WTC11 (cell line): ENCODE measurements around the gene PLXNA3. TPM values are rescaled to one million over a fixed set of nuclear protein-coding genes. Genes with fewer than 3 reads are reported as not detected.

Experiments
- ATAC-seq: fragments of 200-7000 bp; cut with Tn5 transposase; 2 replicates; pipeline ENCODE4 v1.10.0; 2021; ENCODE audit warnings: mild to moderate bottlenecking, moderate library complexity
- CTCF ChIA-PET: fragments of 300-600 bp; sonication (Branson Sonifier 250); formaldehyde crosslinking; loops from one replicate; lab custom pipeline; 2021; ENCODE audit warnings: antibody characterized with exemption; lab: Charles Lee
- POLR2A ChIA-PET: fragments of 350-600 bp; sonication (Branson Sonifier 250); formaldehyde crosslinking; loops from one replicate; lab custom pipeline; 2021; ENCODE audit warnings: antibody characterized with exemption; lab: Charles Lee
- DNase-seq: peaks from one replicate; pipeline ENCODE4 v3.0.0; 2021; ENCODE audit warnings: low spot score
- H3K27ac Mint-ChIP-seq: 2 replicates; pipeline ENCODE4 v1.8.0; 2021; ENCODE audit warnings: mixed read lengths
- H3K27me3 Mint-ChIP-seq: 2 replicates; pipeline ENCODE4 v1.8.0; 2021; ENCODE audit warnings: low read depth, mild to moderate bottlenecking, moderate library complexity, mixed read lengths
- H3K36me3 Mint-ChIP-seq: 2 replicates; pipeline ENCODE4 v1.8.0; 2021; ENCODE audit warnings: mixed read lengths
- H3K4me1 Mint-ChIP-seq: 2 replicates; pipeline ENCODE4 v1.8.0; 2022; ENCODE audit warnings: mixed read lengths
- H3K4me3 Mint-ChIP-seq: 2 replicates; pipeline ENCODE4 v1.8.0; 2021; ENCODE audit warnings: mild to moderate bottlenecking, moderate library complexity, mixed read lengths
- H3K9me3 Mint-ChIP-seq: 2 replicates; pipeline ENCODE4 v1.8.0; 2021; ENCODE audit warnings: mixed read lengths
- ATF2 ChIP-seq: sonication (generic); formaldehyde crosslinking; IDR thresholded peaks from 2 replicates; pipeline ENCODE4 v1.8.1; 2022; ENCODE audit warnings: low read depth, missing genetic modification reagents, borderline replicate concordance
- CREB1 ChIP-seq: sonication (generic); formaldehyde crosslinking; IDR thresholded peaks from 2 replicates; pipeline ENCODE4 v1.8.0; 2023; ENCODE audit warnings: mild to moderate bottlenecking, missing genetic modification reagents
- CREM ChIP-seq: sonication (generic); formaldehyde crosslinking; IDR thresholded peaks from 2 replicates; pipeline ENCODE4 v1.8.1; 2022; ENCODE audit warnings: mild to moderate bottlenecking, missing genetic modification reagents, moderate library complexity
- E2F5 ChIP-seq: sonication (generic); formaldehyde crosslinking; IDR thresholded peaks from 2 replicates; pipeline ENCODE4 v1.8.1; 2022; ENCODE audit warnings: mild to moderate bottlenecking, moderate library complexity, missing genetic modification reagents
- ELF4 ChIP-seq: sonication (generic); formaldehyde crosslinking; IDR thresholded peaks from 2 replicates; pipeline ENCODE4 v1.8.1; 2022; ENCODE audit warnings: low read depth, mild to moderate bottlenecking, moderate library complexity, missing genetic modification reagents
- EMX1 ChIP-seq: fragments of 250-450 bp; sonication (Bioruptor Pico); IDR thresholded peaks from 2 replicates; pipeline ENCODE4 v1.8.0; 2021; ENCODE audit warnings: mild to moderate bottlenecking
- GABPB1 ChIP-seq: sonication (generic); formaldehyde crosslinking; IDR thresholded peaks from 2 replicates; pipeline ENCODE4 v1.8.1; 2023; ENCODE audit warnings: mild to moderate bottlenecking, missing genetic modification reagents
- HMGXB4 ChIP-seq: sonication (generic); formaldehyde crosslinking; IDR thresholded peaks from 2 replicates; pipeline ENCODE4 v1.8.1; 2023; ENCODE audit warnings: mild to moderate bottlenecking, moderate library complexity, missing genetic modification reagents
- IRF2 ChIP-seq: sonication (generic); formaldehyde crosslinking; IDR thresholded peaks from 2 replicates; pipeline ENCODE4 v1.8.0; 2022; ENCODE audit warnings: low read depth, missing genetic modification reagents, borderline replicate concordance
- OVOL2 ChIP-seq: fragments of 250-450 bp; sonication (Bioruptor Pico); IDR thresholded peaks from 2 replicates; pipeline ENCODE4 v1.9.0; 2021; ENCODE audit warnings: mild to moderate bottlenecking, borderline replicate concordance
- USF1 ChIP-seq: sonication (generic); formaldehyde crosslinking; IDR thresholded peaks from 2 replicates; pipeline ENCODE4 v1.8.0; 2022; ENCODE audit warnings: mild to moderate bottlenecking, missing genetic modification reagents
- ZNF232 ChIP-seq: sonication (generic); formaldehyde crosslinking; IDR thresholded peaks from 2 replicates; pipeline ENCODE4 v1.8.0; 2022; ENCODE audit warnings: mild to moderate bottlenecking, missing genetic modification reagents
- ZNF671 ChIP-seq: fragments of 250-450 bp; sonication (Bioruptor Pico); IDR thresholded peaks from 2 replicates; pipeline ENCODE4 v1.8.0; 2021; ENCODE audit warnings: mild to moderate bottlenecking
- total RNA-seq: library from RNA; stranded (reverse); gene quantifications from 3 replicates; pipeline ENCODE4 v1.2.3, GENCODE V29; 2021
- TF ChIP-seq, protein P1 (sequence below): sonication (generic); formaldehyde crosslinking; IDR thresholded peaks from 2 replicates; pipeline ENCODE4 v1.8.0; 2022; ENCODE audit warnings: missing genetic modification reagents
- TF ChIP-seq, protein P2 (sequence below): fragments of 200-600 bp; IDR thresholded peaks from 2 replicates; pipeline ENCODE4 v1.8.0; 2022; ENCODE audit warnings: antibody characterized with exemption
- TF ChIP-seq, protein P3 (sequence below): sonication (generic); formaldehyde crosslinking; IDR thresholded peaks from 2 replicates; pipeline ENCODE4 v1.8.0; 2022; ENCODE audit warnings: mild to moderate bottlenecking, missing genetic modification reagents
- TF ChIP-seq, protein P4 (sequence below): fragments of 250-450 bp; sonication (Bioruptor Pico); IDR thresholded peaks from 2 replicates; pipeline ENCODE4 v1.9.0; 2021; ENCODE audit warnings: mild to moderate bottlenecking, borderline replicate concordance

PLXNA3 gene
- total RNA-seq, 1 experiment from 2014 or later, result 26.6 TPM

GRCh38 chrX:154468217-154468616 lies 10.1 kb downstream of the PLXNA3 start (continued):
- TF ChIP-seq OVOL2 (CRISPR knock-in tag), result no peak
- no peak for TF ChIP-seq HMGXB4 (CRISPR knock-in tag)
- TF ChIP-seq ELF4 (CRISPR knock-in tag), result no peak
- TF ChIP-seq, protein P1, sequence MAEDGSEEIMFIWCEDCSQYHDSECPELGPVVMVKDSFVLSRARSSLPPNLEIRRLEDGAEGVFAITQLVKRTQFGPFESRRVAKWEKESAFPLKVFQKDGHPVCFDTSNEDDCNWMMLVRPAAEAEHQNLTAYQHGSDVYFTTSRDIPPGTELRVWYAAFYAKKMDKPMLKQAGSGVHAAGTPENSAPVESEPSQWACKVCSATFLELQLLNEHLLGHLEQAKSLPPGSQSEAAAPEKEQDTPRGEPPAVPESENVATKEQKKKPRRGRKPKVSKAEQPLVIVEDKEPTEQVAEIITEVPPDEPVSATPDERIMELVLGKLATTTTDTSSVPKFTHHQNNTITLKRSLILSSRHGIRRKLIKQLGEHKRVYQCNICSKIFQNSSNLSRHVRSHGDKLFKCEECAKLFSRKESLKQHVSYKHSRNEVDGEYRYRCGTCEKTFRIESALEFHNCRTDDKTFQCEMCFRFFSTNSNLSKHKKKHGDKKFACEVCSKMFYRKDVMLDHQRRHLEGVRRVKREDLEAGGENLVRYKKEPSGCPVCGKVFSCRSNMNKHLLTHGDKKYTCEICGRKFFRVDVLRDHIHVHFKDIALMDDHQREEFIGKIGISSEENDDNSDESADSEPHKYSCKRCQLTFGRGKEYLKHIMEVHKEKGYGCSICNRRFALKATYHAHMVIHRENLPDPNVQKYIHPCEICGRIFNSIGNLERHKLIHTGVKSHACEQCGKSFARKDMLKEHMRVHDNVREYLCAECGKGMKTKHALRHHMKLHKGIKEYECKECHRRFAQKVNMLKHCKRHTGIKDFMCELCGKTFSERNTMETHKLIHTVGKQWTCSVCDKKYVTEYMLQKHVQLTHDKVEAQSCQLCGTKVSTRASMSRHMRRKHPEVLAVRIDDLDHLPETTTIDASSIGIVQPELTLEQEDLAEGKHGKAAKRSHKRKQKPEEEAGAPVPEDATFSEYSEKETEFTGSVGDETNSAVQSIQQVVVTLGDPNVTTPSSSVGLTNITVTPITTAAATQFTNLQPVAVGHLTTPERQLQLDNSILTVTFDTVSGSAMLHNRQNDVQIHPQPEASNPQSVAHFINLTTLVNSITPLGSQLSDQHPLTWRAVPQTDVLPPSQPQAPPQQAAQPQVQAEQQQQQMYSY (CRISPR knock-in tag), result no peak
- TF ChIP-seq, protein P2, sequence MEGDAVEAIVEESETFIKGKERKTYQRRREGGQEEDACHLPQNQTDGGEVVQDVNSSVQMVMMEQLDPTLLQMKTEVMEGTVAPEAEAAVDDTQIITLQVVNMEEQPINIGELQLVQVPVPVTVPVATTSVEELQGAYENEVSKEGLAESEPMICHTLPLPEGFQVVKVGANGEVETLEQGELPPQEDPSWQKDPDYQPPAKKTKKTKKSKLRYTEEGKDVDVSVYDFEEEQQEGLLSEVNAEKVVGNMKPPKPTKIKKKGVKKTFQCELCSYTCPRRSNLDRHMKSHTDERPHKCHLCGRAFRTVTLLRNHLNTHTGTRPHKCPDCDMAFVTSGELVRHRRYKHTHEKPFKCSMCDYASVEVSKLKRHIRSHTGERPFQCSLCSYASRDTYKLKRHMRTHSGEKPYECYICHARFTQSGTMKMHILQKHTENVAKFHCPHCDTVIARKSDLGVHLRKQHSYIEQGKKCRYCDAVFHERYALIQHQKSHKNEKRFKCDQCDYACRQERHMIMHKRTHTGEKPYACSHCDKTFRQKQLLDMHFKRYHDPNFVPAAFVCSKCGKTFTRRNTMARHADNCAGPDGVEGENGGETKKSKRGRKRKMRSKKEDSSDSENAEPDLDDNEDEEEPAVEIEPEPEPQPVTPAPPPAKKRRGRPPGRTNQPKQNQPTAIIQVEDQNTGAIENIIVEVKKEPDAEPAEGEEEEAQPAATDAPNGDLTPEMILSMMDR, result no peak
- TF ChIP-seq ZNF232 (CRISPR knock-in tag), result no peak
- no peak for TF ChIP-seq ZNF671 (CRISPR knock-in tag)
- no peak for TF ChIP-seq CREM

DNA sequence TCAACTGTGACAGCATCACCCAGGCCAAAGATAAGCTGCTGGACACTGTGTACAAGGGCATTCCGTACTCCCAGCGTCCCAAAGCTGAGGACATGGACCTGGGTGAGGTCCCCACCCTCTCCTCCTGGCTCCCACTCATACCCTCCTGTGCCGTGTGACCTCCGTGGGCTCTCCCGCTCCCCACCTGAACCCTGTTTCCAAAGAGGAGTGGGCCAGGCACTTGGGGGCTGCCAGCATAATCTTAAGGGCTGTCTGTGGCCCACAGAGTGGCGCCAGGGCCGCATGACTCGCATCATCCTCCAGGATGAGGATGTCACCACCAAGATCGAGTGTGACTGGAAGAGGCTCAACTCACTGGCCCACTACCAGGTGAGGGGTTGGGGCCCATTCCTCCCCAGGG lies 11.0 kb downstream of the PLXNA3 start:
- ChIA-PET POLR2A (no interaction called here), CTCF (interaction anchor here (0.6 to 1.2 kb wide), 2 partner anchors 58 to 376 kb away, joined by 3 to 6 read pairs; no protein-coding TSS in a partner anchor)
- H3K27me3 Mint-ChIP-seq, result no peaks in the 10 kb centered on the region
- 0 out of 2 replicates have a peak, but pooled peaks cover 2% of the 10 kb centered on the region for H3K36me3 Mint-ChIP-seq
- H3K9me3 Mint-ChIP-seq, result no peaks in the 10 kb centered on the region
- TF ChIP-seq USF1 (CRISPR knock-in tag), result no peak
- TF ChIP-seq CREB1, result no peak
- TF ChIP-seq GABPB1 (CRISPR knock-in tag), result no peak
- TF ChIP-seq E2F5 (CRISPR knock-in tag), result no peak
- no peak for TF ChIP-seq EMX1 (CRISPR knock-in tag)
- no peak for TF ChIP-seq ATF2 (CRISPR knock-in tag)
- ATAC-seq (no peak), DNase-seq (no peak)
- H3K4me1 Mint-ChIP-seq, result no peaks in the 10 kb centered on the region
- H3K27ac Mint-ChIP-seq, result no peak overlapping the region
- no peak overlapping the region for H3K4me3 Mint-ChIP-seq

DNA sequence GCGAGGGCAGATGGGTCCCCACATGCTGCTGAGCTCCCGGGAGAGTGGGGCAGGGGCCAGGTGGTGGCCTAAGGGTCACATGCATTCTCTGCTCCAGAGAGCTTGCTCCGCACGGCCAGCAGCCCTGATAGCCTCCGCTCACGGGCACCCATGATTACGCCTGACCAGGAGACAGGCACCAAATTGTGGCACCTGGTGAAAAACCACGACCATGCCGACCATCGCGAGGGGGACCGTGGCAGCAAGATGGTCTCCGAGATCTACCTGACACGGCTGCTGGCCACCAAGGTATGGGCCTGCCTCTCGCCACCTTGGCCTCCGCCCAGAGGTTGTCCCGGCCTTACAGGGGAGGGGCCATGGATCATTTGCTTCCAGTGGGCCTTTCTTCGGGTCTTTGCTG lies 11.8 kb downstream of the PLXNA3 start:
- Mint-ChIP-seq H3K4me3 (no peak overlapping the region), H3K27me3 (no peaks in the 10 kb centered on the region), H3K36me3 (0 out of 2 replicates have a peak, but pooled peaks cover 2% of the 10 kb centered on the region), H3K4me1 (no peaks in the 10 kb centered on the region), H3K27ac (no peak overlapping the region), H3K9me3 (no peaks in the 10 kb centered on the region)
- no peak for DNase-seq
- ATAC-seq, result no peak
- CTCF ChIA-PET, result no interaction called here
- POLR2A ChIA-PET, result no interaction called here
- TF ChIP-seq, protein P3, sequence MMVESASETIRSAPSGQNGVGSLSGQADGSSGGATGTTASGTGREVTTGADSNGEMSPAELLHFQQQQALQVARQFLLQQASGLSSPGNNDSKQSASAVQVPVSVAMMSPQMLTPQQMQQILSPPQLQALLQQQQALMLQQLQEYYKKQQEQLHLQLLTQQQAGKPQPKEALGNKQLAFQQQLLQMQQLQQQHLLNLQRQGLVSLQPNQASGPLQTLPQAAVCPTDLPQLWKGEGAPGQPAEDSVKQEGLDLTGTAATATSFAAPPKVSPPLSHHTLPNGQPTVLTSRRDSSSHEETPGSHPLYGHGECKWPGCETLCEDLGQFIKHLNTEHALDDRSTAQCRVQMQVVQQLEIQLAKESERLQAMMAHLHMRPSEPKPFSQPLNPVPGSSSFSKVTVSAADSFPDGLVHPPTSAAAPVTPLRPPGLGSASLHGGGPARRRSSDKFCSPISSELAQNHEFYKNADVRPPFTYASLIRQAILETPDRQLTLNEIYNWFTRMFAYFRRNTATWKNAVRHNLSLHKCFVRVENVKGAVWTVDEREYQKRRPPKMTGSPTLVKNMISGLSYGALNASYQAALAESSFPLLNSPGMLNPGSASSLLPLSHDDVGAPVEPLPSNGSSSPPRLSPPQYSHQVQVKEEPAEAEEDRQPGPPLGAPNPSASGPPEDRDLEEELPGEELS (CRISPR knock-in tag), result no peak
- no peak for TF ChIP-seq IRF2 (CRISPR knock-in tag)
- TF ChIP-seq, protein P4, sequence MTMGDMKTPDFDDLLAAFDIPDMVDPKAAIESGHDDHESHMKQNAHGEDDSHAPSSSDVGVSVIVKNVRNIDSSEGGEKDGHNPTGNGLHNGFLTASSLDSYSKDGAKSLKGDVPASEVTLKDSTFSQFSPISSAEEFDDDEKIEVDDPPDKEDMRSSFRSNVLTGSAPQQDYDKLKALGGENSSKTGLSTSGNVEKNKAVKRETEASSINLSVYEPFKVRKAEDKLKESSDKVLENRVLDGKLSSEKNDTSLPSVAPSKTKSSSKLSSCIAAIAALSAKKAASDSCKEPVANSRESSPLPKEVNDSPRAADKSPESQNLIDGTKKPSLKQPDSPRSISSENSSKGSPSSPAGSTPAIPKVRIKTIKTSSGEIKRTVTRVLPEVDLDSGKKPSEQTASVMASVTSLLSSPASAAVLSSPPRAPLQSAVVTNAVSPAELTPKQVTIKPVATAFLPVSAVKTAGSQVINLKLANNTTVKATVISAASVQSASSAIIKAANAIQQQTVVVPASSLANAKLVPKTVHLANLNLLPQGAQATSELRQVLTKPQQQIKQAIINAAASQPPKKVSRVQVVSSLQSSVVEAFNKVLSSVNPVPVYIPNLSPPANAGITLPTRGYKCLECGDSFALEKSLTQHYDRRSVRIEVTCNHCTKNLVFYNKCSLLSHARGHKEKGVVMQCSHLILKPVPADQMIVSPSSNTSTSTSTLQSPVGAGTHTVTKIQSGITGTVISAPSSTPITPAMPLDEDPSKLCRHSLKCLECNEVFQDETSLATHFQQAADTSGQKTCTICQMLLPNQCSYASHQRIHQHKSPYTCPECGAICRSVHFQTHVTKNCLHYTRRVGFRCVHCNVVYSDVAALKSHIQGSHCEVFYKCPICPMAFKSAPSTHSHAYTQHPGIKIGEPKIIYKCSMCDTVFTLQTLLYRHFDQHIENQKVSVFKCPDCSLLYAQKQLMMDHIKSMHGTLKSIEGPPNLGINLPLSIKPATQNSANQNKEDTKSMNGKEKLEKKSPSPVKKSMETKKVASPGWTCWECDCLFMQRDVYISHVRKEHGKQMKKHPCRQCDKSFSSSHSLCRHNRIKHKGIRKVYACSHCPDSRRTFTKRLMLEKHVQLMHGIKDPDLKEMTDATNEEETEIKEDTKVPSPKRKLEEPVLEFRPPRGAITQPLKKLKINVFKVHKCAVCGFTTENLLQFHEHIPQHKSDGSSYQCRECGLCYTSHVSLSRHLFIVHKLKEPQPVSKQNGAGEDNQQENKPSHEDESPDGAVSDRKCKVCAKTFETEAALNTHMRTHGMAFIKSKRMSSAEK (CRISPR knock-in tag), result no peak
